GM18498 (cell line): Measurements from ENCODE around the gene ATRIP.
A peak's percentile ranks its signal among the peaks of the same experiment; 100 is the strongest.

Experiments used
- ATAC-seq: cut with Tn5 transposase; IDR thresholded peaks from one replicate; pipeline ENCODE4 v1.9.1; 2021; ENCODE audit warnings: mild to moderate bottlenecking, moderate library complexity; ENCODE audit not compliant: unreplicated experiment

ATRIP gene

GRCh38 chr3:48501196-48501595 lies 54.7 kb downstream of the ATRIP start:
- no peak for ATAC-seq

- no peak for ATAC-seq
Measured at GRCh38 chr3:48502121-48502520, 55.6 kb downstream of the ATRIP start.

GRCh38 chr3:48502728-48503168 lies 56.2 kb downstream of the ATRIP start:
- ATAC-seq, result no peak

DNA sequence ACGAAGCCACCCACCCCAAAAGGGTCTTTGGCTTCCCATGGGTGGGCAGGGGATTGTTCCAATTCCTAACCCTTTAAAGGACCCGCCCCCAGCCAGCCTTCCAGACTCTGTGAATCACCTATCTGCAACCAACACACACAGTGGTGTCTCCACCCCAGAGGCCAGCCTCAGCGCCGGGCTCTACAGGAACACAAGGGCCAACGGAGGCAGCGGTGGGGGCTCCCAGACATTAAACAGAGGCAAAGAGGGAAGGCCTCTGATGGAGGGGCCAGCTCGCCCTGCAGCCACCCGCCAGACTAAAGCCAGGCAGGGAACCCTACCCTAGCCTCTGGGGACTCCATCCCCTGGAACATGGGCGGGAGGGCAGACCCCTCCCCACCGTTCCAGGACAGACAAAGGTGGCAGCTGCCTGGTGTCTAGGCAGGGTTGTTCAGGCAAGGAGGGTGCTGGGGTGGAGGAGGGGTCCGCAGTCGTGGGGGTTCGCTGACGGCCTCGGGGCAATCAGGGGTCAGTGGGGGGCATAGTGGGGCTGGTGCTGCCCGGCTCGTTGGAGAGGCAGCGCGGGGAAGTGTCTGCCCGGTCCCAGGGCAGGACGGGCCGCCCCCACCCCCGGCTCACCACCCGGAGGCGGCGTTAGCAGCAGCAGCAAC lies 57.0 kb downstream of the ATRIP start:
- ATAC-seq, result no peak

DNA sequence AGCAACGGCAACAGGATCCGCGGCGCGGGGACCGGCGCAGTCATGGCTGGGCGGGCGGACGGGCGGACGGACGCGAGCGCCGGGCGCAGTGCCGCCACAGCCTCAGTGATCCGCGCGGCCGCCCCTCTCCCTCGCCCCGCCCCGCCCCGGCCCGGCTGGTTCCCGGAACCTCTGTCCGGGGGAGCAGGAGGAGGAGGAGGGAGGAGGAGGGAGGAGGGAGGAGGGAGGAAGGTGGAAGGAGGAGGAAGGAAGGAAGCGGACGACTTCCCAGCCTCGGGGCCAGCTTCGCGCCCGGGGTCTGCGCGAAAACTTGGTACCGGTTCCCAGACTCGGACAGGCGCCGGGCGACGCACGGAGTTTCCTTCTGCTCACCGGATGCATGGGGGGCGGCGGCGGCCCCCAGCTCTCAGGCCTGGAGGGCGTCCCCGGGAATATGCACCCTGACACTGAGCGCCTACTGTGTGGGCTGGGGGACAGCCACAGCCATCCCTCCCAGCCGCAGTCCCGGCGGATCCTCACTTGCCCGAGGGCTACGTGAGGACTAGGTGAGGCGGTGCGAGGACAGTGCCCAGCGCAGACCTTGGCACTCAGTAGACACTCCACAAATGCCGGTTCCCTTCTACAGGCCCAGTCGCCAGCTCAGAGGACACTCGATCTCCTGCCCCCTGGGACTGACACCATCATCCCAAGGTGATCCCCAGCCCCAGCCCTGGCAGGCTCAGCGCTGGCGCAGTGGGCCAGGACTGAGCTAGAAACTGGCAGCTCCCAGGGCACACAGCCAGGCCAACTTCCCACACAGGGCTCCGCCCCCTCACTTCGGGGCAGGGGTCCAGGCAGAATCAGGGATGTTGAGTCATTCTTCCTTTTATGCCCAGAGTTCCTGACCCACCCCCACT lies 57.8 kb downstream of the ATRIP start, which contains the start of gene SHISA5:
SHISA5 (minus strand) TSS at position 124 of the 896 bp plus-strand sequence; CDS start at position 44, 80 bp downstream.
- peak; percentile 51 for ATAC-seq

- no peak for ATAC-seq
Measured at GRCh38 chr3:48505146-48505545, 58.6 kb downstream of the ATRIP start.

DNA sequence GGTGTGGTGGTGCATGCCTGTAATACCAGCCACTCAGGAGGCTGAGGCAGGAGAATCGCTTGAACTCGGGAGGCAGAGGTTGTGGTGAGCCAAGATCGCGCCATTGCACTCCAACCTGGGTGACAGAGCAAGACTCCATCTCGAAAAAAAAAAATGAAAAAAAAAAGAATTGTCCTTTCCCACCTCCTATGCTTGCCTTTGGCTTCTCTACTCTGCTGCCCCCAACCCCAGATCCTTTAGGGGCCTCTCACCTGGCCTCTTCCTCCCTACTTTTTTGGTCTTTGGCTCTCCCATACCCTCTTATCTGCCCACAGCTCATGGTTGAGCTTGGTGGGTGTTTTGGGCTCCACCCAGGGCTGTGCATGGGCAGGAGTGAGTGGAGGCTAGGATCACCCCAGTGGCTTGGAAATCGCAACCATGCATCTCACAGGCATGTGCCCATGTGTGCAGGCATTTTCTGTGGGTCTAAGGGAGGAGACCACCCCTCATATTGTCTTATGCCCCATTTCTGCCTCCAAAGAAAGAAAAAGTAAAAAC lies 59.5 kb downstream of the ATRIP start:
- no peak for ATAC-seq

- peak; percentile 62 for ATAC-seq
Measured at GRCh38 chr3:48507256-48508061, 60.9 kb downstream of the ATRIP start.

DNA sequence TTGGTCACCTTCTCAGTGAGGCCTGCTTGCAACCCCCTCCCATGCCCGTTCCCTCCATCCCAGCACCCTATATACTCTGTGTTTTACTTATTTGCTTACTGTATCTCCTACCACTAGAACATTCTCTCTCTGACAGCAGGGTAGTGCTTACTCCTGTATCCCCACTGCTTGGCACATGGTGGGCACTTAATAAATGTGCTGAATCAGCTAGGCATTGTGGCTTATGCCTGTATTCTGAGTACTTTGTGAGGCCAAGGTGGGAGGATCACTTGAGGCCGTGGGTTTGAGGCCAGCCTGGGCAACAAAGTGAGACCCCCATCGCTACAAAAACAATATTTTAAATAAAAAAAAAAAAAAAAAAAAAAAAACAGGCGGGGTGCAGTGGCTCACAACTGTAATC lies 65.0 kb downstream of the ATRIP start:
- ATAC-seq, result no peak

DNA sequence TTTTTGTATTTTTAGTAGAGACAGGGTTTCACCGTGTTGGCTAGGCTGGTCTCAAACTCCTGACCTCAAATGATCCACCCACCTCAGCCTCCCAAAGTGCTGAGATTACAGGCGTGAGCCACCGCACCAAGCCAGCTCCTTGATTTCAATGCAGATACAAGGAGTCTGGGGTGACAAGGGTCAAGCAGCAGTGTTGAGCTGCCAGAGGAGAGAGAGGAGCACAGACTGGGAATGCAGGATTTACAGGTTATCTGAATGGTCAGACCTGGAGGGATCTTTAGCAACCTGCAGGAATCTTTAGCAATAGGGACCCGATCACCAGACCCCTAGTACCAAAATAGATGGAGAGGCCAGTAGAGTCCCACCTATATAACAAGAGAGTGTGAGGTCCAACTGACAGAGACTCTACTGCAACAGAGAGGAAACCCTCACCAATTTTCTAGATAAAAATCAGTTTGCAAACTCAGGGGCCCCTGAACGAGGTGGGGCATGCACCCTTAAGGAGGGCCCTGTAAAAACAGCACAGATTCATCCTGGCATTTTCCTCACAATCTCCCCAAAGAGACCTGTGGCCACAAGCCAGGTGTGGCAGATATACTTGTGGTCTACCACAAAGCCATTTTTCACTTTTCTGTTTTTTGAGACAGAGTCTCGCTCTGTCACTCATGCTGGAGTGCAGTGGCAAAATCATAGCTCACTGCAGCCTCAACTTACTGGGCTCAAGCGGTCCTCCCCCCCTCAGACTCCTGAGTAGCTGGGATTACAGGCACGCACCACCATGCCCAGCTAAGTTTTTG lies 68.1 kb downstream of the ATRIP start:
- ATAC-seq, result no peak
